K562 (cell line): ENCODE results near the gene CNKSR3. TPM values are rescaled to one million over a fixed set of nuclear protein-coding genes. Genes with fewer than 3 reads are reported as not detected.
A peak's percentile ranks its signal among the peaks of the same experiment; 100 is the strongest.

Source experiments
- ATF7 ChIP-seq: fragments of 450-650 bp; IDR thresholded peaks from 2 replicates; pipeline ENCODE4 v1.7.1; 2014; ENCODE audit warnings: mild to moderate bottlenecking, moderate library complexity
- C11orf30 ChIP-seq: fragments of 450-650 bp; IDR thresholded peaks from 2 replicates; pipeline ENCODE4 v1.6.1; 2016; ENCODE audit warnings: low read depth, mild to moderate bottlenecking
- CBFA2T2 ChIP-seq: fragments of 450-650 bp; conservative IDR thresholded peaks from 2 replicates; pipeline ENCODE4 v1.6.1; 2017; ENCODE audit warnings: mild to moderate bottlenecking
- DIDO1 ChIP-seq: fragments of 450-650 bp; IDR thresholded peaks from 2 replicates; pipeline ENCODE4 v1.6.1; 2016; ENCODE audit warnings: low read depth, missing biosample characterization, missing genetic modification characterization
- GTF2B ChIP-seq: IDR thresholded peaks from 2 replicates; pipeline ENCODE4 v1.6.1; 2011; ENCODE audit not compliant: insufficient read length; ENCODE audit errors: extremely low read depth
- GTF2F1 ChIP-seq: IDR thresholded peaks from 2 replicates; pipeline ENCODE4 v1.6.1; 2011; ENCODE audit warnings: low read depth, low read length, improper control_type of control experiment
- MTA1 ChIP-seq: fragments of 450-650 bp; IDR thresholded peaks from 2 replicates; pipeline ENCODE4 v1.6.1; 2017; ENCODE audit warnings: borderline replicate concordance
- PML ChIP-seq: IDR thresholded peaks from 2 replicates; pipeline ENCODE4 v1.6.1; 2012; ENCODE audit warnings: low read length, inconsistent platforms
- POLR2AphosphoS2 ChIP-seq: IDR thresholded peaks from 2 replicates; pipeline ENCODE4 v1.6.1; 2012; ENCODE audit warnings: low read length, improper control_type of control experiment
- SNAPC5 ChIP-seq: fragments of 250-450 bp; sonication (Bioruptor Pico); IDR thresholded peaks from 2 replicates; pipeline ENCODE4 v1.8.0; 2021; ENCODE audit warnings: moderate library complexity, mild to moderate bottlenecking, inconsistent platforms
- ZNF212 ChIP-seq: fragments of 450-650 bp; formaldehyde crosslinking; IDR thresholded peaks from 2 replicates; pipeline ENCODE4 v1.4.0; 2020; ENCODE audit warnings: mild to moderate bottlenecking
- ZNF3 ChIP-seq: fragments of 250-450 bp; sonication (Bioruptor Pico); IDR thresholded peaks from 2 replicates; pipeline ENCODE4 v1.5.0; 2021; ENCODE audit warnings: mild to moderate bottlenecking, moderate library complexity
- polyA plus RNA-seq, 8 experiments: library from polyadenylated mRNA; depleted of rRNA in 4 of 8; stranded (reverse) in 5 of 8; unstranded in 3 of 8; fragments of >200 nt; fragmentation: Nextera tagmentation in 2 of 8; fragmentation: Illumina TruSeq in 1 of 8; extraction: Ambion mirVana in 2 of 8; extraction: Trizol in 1 of 8; gene quantifications; 2 replicates each; pipeline versions ENCODE4 v1.2.1 to v1.2.3, GENCODE V29; 2011 to 2014; ENCODE audit warnings: inconsistent platforms in 1 of 8, missing spikeins in 1 of 8
- total RNA-seq, 7 experiments: library from RNA; depleted of rRNA in 6 of 7; stranded (reverse); fragments of >200 nt in 6 of 7; fragmentation: Illumina TruSeq in 2 of 7; extraction: Trizol in 2 of 7; gene quantifications; 2 replicates each; pipeline versions ENCODE4 v1.2.1 to v1.2.3, GENCODE V29; 2011 to 2021; ENCODE audit warnings: low replicate concordance in 1 of 7
- TF ChIP-seq, protein P1 (sequence below): fragments of 450-650 bp; IDR thresholded peaks from 2 replicates; pipeline ENCODE4 v1.6.1; 2016; ENCODE audit warnings: mild to moderate bottlenecking, moderate library complexity
- TF ChIP-seq, protein P2 (sequence below): IDR thresholded peaks from 2 replicates; pipeline ENCODE4 v1.6.1; 2012; ENCODE audit warnings: low read depth, low read length, improper control_type of control experiment, borderline replicate concordance
- TF ChIP-seq, protein P3 (sequence below): fragments of 250-450 bp; sonication (Bioruptor Pico); IDR thresholded peaks from 2 replicates; pipeline ENCODE4 v1.8.0; 2021; ENCODE audit warnings: borderline replicate concordance, mild to moderate bottlenecking, moderate library complexity; ENCODE audit not compliant: poor library complexity, severe bottlenecking

CNKSR3 gene
- total and polyA plus RNA-seq, 9 of the 15 experiments (the other 6 are each of a cell fraction or from before 2014, with no cell fraction given): 4.5 to 29.6 (median 9.5) TPM

GRCh38 chr6:154520280-154520679, 9.8 kb upstream of the CNKSR3 start (continued):
- no peak for TF ChIP-seq DIDO1 (tag)
- no peak for TF ChIP-seq SNAPC5 (CRISPR knock-in tag)
- TF ChIP-seq GTF2F1: no peak
- TF ChIP-seq C11orf30: peak; percentile 85
- TF ChIP-seq PML: 0 out of 2 replicates have a peak, but pooled peaks have one; percentile 40
- TF ChIP-seq, protein P1, sequence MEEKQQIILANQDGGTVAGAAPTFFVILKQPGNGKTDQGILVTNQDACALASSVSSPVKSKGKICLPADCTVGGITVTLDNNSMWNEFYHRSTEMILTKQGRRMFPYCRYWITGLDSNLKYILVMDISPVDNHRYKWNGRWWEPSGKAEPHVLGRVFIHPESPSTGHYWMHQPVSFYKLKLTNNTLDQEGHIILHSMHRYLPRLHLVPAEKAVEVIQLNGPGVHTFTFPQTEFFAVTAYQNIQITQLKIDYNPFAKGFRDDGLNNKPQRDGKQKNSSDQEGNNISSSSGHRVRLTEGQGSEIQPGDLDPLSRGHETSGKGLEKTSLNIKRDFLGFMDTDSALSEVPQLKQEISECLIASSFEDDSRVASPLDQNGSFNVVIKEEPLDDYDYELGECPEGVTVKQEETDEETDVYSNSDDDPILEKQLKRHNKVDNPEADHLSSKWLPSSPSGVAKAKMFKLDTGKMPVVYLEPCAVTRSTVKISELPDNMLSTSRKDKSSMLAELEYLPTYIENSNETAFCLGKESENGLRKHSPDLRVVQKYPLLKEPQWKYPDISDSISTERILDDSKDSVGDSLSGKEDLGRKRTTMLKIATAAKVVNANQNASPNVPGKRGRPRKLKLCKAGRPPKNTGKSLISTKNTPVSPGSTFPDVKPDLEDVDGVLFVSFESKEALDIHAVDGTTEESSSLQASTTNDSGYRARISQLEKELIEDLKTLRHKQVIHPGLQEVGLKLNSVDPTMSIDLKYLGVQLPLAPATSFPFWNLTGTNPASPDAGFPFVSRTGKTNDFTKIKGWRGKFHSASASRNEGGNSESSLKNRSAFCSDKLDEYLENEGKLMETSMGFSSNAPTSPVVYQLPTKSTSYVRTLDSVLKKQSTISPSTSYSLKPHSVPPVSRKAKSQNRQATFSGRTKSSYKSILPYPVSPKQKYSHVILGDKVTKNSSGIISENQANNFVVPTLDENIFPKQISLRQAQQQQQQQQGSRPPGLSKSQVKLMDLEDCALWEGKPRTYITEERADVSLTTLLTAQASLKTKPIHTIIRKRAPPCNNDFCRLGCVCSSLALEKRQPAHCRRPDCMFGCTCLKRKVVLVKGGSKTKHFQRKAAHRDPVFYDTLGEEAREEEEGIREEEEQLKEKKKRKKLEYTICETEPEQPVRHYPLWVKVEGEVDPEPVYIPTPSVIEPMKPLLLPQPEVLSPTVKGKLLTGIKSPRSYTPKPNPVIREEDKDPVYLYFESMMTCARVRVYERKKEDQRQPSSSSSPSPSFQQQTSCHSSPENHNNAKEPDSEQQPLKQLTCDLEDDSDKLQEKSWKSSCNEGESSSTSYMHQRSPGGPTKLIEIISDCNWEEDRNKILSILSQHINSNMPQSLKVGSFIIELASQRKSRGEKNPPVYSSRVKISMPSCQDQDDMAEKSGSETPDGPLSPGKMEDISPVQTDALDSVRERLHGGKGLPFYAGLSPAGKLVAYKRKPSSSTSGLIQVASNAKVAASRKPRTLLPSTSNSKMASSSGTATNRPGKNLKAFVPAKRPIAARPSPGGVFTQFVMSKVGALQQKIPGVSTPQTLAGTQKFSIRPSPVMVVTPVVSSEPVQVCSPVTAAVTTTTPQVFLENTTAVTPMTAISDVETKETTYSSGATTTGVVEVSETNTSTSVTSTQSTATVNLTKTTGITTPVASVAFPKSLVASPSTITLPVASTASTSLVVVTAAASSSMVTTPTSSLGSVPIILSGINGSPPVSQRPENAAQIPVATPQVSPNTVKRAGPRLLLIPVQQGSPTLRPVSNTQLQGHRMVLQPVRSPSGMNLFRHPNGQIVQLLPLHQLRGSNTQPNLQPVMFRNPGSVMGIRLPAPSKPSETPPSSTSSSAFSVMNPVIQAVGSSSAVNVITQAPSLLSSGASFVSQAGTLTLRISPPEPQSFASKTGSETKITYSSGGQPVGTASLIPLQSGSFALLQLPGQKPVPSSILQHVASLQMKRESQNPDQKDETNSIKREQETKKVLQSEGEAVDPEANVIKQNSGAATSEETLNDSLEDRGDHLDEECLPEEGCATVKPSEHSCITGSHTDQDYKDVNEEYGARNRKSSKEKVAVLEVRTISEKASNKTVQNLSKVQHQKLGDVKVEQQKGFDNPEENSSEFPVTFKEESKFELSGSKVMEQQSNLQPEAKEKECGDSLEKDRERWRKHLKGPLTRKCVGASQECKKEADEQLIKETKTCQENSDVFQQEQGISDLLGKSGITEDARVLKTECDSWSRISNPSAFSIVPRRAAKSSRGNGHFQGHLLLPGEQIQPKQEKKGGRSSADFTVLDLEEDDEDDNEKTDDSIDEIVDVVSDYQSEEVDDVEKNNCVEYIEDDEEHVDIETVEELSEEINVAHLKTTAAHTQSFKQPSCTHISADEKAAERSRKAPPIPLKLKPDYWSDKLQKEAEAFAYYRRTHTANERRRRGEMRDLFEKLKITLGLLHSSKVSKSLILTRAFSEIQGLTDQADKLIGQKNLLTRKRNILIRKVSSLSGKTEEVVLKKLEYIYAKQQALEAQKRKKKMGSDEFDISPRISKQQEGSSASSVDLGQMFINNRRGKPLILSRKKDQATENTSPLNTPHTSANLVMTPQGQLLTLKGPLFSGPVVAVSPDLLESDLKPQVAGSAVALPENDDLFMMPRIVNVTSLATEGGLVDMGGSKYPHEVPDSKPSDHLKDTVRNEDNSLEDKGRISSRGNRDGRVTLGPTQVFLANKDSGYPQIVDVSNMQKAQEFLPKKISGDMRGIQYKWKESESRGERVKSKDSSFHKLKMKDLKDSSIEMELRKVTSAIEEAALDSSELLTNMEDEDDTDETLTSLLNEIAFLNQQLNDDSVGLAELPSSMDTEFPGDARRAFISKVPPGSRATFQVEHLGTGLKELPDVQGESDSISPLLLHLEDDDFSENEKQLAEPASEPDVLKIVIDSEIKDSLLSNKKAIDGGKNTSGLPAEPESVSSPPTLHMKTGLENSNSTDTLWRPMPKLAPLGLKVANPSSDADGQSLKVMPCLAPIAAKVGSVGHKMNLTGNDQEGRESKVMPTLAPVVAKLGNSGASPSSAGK: no peak
- TF ChIP-seq ATF7: peak; percentile 57; the same call in 1 of the 2 replicates
- no peak for TF ChIP-seq ZNF3
- TF ChIP-seq, protein P2, sequence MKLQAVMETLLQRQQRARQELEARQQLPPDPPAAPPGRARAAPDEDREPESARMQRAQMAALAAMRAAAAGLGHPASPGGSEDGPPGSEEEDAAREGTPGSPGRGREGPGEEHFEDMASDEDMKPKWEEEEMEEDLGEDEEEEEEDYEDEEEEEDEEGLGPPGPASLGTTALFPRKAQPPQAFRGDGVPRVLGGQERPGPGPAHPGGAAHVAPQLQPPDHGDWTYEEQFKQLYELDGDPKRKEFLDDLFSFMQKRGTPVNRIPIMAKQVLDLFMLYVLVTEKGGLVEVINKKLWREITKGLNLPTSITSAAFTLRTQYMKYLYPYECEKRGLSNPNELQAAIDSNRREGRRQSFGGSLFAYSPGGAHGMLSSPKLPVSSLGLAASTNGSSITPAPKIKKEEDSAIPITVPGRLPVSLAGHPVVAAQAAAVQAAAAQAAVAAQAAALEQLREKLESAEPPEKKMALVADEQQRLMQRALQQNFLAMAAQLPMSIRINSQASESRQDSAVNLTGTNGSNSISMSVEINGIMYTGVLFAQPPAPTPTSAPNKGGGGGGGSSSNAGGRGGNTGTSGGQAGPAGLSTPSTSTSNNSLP: peak; percentile 88
- no peak for TF ChIP-seq ZNF212 (CRISPR knock-in tag)
- peak; percentile 60; the same call in 1 of the 2 replicates for TF ChIP-seq MTA1
- TF ChIP-seq GTF2B: no peak
- TF ChIP-seq, protein P3, sequence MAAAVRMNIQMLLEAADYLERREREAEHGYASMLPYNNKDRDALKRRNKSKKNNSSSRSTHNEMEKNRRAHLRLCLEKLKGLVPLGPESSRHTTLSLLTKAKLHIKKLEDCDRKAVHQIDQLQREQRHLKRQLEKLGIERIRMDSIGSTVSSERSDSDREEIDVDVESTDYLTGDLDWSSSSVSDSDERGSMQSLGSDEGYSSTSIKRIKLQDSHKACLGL: no peak
- peak; percentile 75 for TF ChIP-seq CBFA2T2
- no peak for TF ChIP-seq POLR2AphosphoS2
